ENCODE data around the gene RHOBTB1.

The RHOBTB1 gene

DNA sequence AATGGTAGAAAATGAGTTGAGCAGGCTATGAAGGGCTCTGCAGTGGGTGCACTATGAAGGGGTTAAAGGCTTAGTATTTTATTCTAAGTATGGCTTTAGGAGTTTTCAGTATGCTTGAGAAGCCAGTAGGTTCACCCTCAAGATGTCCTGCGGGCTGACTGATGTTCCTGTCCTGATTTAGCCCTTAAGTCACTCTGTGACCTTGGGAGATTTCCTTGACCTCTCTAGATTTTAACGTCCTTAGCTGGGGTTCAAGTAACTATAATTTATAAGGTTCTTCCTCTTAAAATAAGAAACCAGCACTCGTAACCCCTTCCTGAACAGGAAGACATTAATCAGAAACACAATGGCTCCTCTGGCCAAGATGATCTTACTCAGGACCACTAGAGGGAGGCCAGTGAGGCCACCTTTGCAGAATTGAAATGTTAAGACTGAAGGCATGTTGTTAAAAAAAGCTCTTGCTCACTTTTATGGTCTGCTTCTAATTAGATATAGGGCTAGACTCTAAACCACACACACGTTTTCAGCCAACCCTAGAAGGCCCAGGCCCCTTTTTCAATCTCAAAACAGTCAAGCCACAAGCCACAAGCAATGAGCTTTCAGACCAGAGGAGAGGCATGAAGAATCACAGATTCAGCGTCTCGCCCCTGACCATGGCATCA lies 123.8 kb downstream of the RHOBTB1 start:
- H3K4me1 Mint-ChIP-seq, result peaks cover 5% of the 10 kb centered on the region
- ATAC-seq, result peak; percentile 32
- H3K9me3 Mint-ChIP-seq, result no peaks in the 10 kb centered on the region
- H3K36me3 Mint-ChIP-seq, result no peaks in the 10 kb centered on the region
- H3K27ac Mint-ChIP-seq, result no peak overlapping the region
- H3K4me3 Mint-ChIP-seq, result no peak overlapping the region
- H3K27me3 Mint-ChIP-seq, result no peaks in the 10 kb centered on the region
